Activated CD4-positive, alpha-beta T cell treated with anti-CD3 and anti-CD28 coated beads for 4 hours (primary cell): ENCODE measurements around the gene CNOT10.
"Not testable (repeated sequence)": the region's sequence is repeated elsewhere in the genome, so short reads cannot be mapped to it uniquely, and the experiment has no call there.

Source experiments
- DNase-seq, 2 donors: peaks; one replicate each; pipeline ENCODE4 v3.0.0-alpha.2; 2020

The CNOT10 gene

GRCh38 chr3:32778389-32778788, 93.4 kb downstream of the CNOT10 start:
- DNase-seq, result no peak

GRCh38 chr3:32780071-32780734, 95.2 kb downstream of the CNOT10 start:
- no peak for DNase-seq

- no peak for DNase-seq
These were observed 95.8 kb downstream of the CNOT10 start for GRCh38 chr3:32780735-32781210.

GRCh38 chr3:32781211-32781968, 96.4 kb downstream of the CNOT10 start:
- DNase-seq, result peak; percentile 48 to 59

GRCh38 chr3:32781969-32782270, 96.9 kb downstream of the CNOT10 start:
- DNase-seq, result not testable (repeated sequence)

DNA sequence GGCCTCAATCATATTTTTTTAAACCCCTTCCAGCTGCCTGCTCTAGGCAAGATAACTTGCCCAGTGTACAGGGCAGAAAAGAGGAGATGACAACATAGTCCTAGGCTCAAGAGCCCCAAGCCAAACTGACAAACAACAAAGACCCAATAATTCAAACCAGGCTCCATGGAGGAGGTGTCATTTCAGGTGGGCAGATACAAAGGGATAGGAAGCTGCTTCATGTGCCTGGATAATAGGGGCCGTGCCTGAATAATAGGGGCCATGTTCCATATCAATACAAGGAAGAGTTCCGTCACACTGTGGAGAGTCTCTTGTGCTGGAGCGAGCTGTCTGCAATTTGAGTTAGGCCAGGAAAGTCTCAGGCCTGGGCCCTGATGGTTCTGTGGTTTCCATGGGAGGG, 97.4 kb downstream of the CNOT10 start:
- no peak for DNase-seq

GRCh38 chr3:32791833-32792232, 106.8 kb downstream of the CNOT10 start:
- no peak for DNase-seq

DNA sequence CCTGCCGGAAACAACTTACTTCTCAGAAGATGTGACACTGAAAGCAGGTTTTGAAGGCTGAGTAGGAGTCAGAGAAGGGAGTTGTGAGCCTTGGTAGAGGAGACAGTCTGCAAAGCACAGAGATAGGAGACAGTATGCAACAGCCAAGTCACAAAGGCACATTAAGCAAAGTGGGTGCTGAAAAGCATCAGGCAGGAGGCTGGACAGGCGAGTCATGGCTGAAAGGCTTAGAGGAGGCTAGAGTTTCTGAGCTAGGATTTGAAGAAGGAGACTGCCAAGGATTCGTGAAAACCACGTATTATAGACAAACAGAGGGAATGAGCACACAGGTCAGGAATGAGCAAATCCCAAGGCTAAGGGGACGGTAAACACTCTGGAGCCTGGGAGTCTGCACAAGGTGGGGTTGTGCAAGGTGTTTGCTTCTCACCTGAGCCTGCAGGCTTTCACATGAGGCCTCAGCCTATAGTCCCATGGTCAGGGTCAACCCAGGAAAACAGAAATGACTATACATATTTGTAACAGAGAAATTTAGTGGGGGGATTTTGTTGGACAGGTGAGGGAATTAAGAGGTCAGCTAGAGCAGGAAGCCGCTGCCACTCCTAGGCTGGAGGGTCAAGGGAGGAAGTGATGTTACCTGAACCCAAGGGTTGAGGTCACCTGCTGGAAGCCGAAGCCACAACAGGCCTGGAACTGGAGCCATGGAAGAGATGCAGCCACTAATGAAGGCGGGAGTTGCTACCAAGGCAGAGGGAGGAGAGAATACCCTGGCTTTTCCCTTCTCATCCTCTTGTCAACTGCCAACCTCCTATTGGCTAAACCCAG, 109.7 kb downstream of the CNOT10 start:
- no peak for DNase-seq

GRCh38 chr3:32796384-32796950, 111.5 kb downstream of the CNOT10 start:
- DNase-seq, result not testable (repeated sequence)

DNA sequence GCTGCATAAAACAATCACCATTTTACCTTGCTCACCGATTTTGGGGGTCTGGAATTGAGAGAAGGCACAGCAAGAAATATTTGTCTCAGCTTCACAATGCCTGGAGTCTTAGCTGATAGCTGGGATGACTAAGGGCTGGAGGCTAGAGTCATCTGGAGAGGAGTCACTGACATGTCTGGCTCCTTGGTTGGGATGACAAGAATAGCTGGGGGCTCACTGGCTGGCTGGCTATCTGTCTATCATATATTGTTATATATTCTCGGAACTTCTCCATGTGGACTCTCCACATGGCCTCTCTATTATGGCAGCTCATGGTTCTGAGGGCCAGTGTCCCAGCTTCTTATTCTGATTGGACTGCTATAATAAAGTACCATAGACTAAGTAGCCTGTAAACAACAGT, 112.8 kb downstream of the CNOT10 start:
- DNase-seq, result no peak

DNA sequence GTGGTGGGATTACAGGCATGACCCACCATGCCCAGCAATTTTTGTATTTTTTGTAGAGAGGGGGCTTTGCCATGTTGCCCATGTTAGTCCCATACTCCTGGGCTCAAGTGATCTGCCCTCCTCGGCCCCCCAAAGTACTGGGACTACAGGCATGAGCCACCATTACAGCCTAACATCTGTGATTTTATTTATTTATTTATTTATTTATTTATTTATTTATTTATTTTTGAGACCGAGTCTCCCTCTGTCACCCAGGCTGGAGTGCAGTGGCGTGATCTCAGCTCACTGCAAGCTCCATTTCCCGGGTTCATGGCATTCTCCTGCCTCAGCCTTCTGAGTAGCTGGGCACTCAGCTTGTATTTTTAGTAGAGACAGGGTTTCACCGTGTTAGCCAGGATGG, 116.5 kb downstream of the CNOT10 start:
- DNase-seq, result not testable (repeated sequence)

DNA sequence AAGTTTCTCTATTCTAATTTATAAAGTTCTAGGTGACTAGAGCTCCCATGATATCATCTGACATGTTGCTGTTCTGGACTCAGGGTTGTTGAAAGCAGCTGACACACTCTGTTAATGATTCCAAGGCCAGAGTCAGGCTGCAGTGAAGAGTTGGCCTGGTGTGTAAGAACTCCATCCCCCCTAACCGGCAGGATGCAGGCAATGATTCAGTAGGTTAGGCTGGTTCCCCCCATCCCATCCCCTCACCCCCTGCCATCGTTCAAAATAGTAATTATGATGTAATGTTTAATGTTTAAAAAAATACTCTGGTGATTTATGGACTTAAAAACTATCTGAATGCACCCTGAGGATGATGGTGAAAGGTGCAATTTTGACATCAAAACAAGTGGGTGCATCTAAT, 128.2 kb downstream of the CNOT10 start:
- no peak for DNase-seq

DNA sequence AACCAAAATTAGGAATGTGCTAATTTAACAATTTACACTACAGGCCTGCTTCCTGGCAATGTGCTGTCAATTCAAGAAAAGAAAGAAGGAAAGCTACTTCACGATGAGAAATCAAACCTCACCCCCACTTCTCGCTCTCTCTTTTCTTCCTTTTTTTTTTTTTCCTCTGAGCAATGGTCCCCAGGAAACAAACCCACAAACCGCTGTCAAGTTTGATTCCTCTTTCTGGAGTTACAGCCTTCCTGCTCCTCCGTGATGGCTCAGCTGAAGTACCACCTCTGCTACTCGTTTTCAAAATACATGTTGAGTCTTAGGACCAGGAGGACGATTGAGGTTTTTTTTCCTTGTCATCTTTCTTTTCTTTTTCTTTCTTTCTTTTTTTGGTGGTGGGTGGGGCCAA, 129.4 kb downstream of the CNOT10 start:
- no peak for DNase-seq

DNA sequence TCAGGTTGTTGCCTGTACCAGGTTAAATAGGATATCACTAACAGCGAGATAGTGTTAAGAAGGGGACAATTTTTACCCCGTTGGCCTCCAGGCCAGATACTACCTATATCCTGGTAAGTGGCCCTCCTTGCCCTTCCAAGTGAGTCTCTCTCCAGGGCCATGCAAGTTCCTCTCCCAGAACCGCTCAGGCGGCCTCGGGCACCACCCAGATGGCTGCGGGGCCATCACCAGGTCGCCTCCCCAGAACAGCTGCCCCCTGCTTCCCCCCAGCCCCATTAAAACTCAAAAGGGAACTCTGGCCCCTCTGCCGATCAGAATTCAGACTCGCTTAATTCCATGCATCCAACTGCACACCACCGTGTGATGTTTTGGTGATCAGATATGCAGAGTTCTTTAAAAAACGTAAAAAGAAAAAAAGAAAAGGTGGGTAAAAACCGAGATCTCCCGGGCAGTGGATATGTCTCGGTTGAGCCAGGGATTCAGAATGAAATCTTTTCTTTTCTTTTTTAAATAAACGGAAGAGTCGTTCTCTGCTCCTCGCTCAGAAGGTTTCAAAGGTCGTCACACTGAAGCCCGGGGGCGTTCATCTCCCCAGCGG, 131.0 kb downstream of the CNOT10 start:
- no peak for DNase-seq

DNA sequence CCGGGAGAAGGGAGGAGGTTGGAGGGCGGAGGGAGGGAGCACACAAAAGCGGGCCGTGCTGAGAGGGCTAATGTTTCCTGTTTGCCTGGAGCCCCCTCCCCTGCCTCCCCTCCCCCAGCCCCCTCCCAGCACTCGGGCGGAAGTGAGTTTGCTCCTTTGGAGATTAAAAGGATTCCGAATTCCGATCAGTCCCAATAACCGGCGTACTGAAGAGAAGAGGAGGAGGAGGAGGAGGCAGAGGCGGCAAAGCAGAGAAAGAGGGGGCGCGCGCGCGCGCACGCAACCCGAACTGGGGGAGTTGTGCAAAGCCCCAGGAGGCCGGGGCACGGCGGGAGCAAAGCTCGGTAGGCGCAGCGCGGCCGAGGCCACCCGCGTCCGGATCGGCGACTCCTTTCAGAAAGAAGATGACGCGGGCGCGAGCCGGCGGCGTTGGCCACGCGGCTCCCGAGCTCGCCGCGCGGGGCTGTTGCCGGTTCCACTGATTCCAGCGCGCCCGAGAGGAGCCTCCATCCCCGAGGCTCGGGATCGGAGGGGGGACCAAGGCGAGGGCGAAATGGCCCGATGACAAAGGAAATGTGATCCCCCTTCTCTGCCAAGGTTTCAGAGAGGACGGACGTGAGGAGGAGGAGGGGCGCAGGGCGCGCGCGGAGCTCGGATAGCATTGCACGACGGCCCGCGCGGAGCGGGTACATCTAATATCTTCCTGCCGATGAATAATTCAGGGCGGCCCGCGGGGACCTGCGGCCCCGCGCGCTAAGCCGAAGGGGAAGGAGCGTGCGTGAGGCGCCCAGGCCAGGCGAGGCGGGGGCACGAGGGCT, 131.7 kb downstream of the CNOT10 start:
- DNase-seq, result no peak

DNA sequence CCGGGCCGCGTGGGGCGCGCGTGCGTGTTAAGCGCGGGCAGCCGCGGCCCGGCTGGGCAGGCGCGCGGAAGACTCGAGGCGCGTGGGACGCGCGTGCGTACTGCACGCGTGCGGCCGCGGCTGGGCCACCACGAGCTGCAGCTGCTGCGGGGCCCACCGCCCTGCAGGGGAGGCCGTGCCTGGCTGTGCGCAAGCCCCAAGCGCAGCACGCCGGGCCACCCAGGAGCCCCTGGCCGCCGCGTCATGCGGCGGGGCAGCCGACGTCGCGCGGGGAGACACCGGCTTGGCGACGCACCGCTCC, 132.2 kb downstream of the CNOT10 start:
- DNase-seq, result no peak

DNA sequence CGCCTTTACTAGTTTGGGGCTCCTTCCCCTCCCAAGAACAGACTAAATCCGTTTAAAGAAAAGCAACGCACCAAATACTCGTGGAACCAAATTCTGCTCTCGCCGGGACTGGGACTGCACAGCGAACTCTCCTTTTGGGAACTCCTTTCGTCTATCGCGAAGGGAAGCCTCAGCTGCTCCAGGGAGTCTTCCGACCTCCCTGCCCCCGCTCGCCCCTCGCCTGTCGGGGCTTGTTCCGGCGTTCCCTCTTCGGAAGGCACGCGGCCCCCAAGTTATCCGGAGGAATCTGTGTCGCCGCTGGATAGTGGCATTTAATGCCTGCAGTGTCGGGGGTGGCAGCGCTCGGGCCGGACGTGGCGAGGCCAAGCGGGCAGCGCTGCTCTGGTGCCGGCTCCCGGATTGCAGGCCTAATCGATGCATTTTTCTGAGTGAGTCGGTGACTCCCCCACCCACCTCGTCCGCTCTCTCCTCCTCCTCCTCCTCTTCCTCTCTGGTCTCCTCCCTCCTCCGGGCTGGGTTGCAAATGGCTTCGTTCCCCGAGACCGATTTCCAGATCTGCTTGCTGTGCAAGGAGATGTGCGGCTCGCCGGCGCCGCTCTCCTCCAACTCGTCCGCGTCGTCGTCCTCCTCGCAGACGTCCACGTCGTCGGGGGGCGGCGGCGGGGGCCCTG, 132.7 kb downstream of the CNOT10 start, which contains the start of gene TRIM71:
Gene TRIM71 (plus strand): TSS at position 440 of the 671 bp plus-strand sequence. CDS start 84 bp downstream, at position 524.
- no peak for DNase-seq

- no peak for DNase-seq
These were observed 133.4 kb downstream of the CNOT10 start for GRCh38 chr3:32818229-32818969.

GRCh38 chr3:32818970-32819511, 134.1 kb downstream of the CNOT10 start:
- no peak for DNase-seq

DNA sequence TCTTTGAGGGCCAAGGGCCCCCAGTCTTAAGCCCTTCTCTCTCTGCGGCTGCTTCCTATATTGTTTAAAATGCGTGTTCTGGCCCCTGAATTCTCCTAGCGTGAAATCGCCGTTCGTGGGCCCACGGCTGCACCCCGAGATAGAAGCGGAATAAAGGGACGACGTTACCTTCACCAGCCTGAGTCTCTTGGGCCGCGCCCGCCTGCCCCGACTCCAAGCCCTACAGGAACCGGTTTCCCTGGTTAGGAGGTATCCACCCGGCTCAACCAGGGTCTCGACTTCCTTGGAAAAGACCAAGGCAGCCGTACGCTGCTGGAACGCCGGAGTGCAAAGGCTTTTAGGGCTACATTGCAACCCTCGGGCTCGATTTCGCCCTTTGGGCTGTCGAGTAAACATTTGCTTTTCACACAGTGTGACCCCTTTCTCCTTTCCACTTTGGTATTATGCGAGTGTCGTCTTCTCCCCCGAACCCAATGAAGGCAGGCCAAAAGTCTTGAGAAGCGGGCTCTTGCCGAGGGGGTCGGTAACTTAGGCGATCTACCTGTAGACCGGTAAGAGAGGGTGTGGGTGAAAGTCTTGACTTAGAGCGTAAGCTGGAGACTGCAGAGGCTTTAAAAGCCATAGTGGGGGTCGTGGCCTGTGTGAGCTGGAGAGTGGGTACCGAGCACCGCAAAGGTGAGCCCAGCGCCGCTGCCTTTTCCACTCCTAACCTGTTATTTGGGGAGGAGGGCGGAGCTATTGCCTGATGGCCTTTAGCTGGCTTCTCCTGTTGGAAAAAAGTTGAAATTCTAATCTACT, 134.8 kb downstream of the CNOT10 start:
- DNase-seq, result no peak
